Muscle layer of colon (tissue), 2 donors: ENCODE data around the gene CCDC171.
A peak's percentile ranks its signal among the peaks of the same experiment; 100 is the strongest.
"Not testable (repeated sequence)": the region's sequence is repeated elsewhere in the genome, so short reads cannot be mapped to it uniquely, and the experiment has no call there.

Experiments
- H3K27ac ChIP-seq: one replicate; pipeline ENCODE4 v1.7.0; 2013; ENCODE audit warnings: low read depth, mild to moderate bottlenecking, low read length, moderate library complexity
- H3K27me3 ChIP-seq, 2 donors: one replicate each; pipeline ENCODE4 v1.7.0; 2013; ENCODE audit warnings: low read length in 2 of 2, mild to moderate bottlenecking in 2 of 2; ENCODE audit not compliant: insufficient read depth in 2 of 2, control insufficient read depth in 1 of 2
- H3K36me3 ChIP-seq: one replicate; pipeline ENCODE4 v1.7.0; 2013; ENCODE audit warnings: mild to moderate bottlenecking, low read length; ENCODE audit not compliant: insufficient read depth
- H3K4me1 ChIP-seq: one replicate; pipeline ENCODE4 v1.7.0; 2013; ENCODE audit warnings: mild to moderate bottlenecking, low read length; ENCODE audit not compliant: insufficient read depth
- H3K4me3 ChIP-seq, 2 donors: one replicate each; pipeline ENCODE4 v1.7.0; 2013; ENCODE audit warnings: low read length in 2 of 2, low read depth in 1 of 2, mild to moderate bottlenecking in 1 of 2, moderate library complexity in 1 of 2
- H3K9ac ChIP-seq: one replicate; pipeline ENCODE4 v1.7.0; 2013; ENCODE audit warnings: low read length
- H3K9me3 ChIP-seq: one replicate; pipeline ENCODE4 v1.7.0; 2013; ENCODE audit warnings: mild to moderate bottlenecking, low read length
- donor health status: abdominal sarcoma.
- donor health status: Adenocarcinoma of cecum.

Gene CCDC171

DNA sequence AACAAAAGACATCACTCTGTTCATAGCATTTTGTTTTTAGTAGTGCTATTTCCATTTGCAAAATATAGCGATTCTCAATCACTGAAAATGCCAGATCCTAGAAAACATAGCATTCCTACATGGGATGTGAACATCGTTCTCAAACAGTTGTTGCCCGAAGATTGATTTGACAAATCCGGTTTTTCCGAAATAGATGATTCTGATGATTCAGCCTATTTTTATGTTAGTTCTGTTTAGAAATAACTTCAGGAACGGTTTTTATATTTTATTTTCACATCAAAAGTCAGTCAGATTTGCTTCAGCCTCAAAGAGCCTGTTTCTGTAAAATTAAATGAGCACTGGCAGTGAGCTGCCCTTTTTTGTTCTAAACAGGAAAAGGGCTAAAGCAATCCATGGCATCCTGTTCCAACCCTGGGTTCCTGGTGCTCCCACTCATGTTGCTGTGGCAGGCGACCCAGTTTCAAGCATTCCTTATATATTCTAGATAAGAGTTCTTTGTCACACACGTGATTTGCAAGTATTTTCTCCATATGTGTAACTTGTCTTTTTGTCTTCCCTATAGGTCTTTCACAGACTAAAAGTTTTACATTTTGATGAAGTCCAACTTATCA is 27.9 kb upstream of the CCDC171 start:
- Histone ChIP-seq H3K9me3 (no peaks in the 10 kb centered on the region), H3K36me3 (no peaks in the 10 kb centered on the region), H3K4me3 (no peak overlapping the region), H3K9ac (no peak overlapping the region), H3K4me1 (no peaks in the 10 kb centered on the region), H3K27me3 (no peaks in the 10 kb centered on the region), H3K27ac (no peak overlapping the region)

DNA sequence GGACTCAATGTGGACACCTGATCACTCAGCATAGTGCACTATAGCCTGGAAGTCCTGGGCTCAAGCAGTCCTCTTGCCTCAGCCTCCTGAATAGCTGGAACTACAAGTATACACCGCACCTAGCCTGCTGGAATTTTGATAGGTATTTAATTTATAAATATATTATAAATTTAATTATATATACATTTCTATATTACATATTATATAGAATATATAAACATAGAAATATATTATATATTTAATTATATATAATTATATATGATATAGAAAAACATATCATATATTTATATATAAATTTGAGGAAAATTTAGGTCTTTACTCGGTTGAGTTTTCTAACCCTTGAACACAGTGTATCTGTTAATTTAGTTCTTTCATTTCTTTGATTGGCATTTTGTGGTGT is 26.9 kb upstream of the CCDC171 start:
- Histone ChIP-seq H3K4me3 (no peak overlapping the region), H3K27me3 (no peaks in the 10 kb centered on the region), H3K4me1 (no peaks in the 10 kb centered on the region), H3K36me3 (no peaks in the 10 kb centered on the region), H3K9ac (no peak overlapping the region), H3K27ac (no peak overlapping the region), H3K9me3 (no peaks in the 10 kb centered on the region)

- H3K36me3 ChIP-seq, H3K4me1 ChIP-seq, H3K4me3 ChIP-seq, H3K27ac ChIP-seq, H3K9ac ChIP-seq, H3K9me3 ChIP-seq, H3K27me3 ChIP-seq: not testable (repeated sequence)
These were observed 25.8 kb upstream of the CCDC171 start for GRCh38 chr9:15527035-15527434.

DNA sequence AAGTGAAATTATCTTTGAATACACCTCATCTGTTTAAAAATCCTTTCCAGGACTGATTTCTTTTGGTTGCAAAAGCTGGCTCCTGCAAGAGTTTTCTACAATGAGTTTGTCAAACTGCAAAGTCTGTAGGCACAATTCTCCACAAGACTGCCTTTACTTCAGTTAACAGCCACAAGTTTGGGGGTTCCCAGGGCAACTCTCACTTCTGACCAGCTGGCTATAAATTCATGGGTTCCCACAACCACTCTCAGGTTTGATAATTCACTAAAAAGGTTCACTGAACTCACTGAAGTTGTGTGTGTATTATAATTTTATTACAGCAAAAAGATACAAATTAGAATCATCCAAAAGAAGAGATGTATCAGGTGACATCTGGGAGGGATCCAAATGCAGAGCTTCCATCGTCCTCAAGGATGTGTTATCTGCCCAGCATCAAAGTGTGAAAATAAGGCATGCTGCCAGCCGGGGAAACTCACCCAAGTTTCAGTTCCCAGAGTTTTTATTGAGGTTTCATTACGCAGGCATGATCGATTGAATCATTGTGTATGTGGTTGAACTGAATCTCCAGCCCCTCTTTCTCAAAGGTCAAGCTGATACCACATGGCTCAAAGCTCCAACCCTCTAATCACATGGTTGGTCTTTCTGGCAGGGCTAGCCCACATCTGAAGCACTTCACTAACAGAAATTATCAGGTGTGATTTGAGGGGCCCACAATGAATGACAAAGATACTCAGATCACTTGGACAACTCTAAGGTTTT is 23.1 kb upstream of the CCDC171 start:
- Histone ChIP-seq H3K27ac (no peak overlapping the region), H3K4me1 (no peaks in the 10 kb centered on the region), H3K36me3 (no peaks in the 10 kb centered on the region), H3K27me3 (no peaks in the 10 kb centered on the region), H3K9ac (no peak overlapping the region), H3K4me3 (no peak overlapping the region), H3K9me3 (no peaks in the 10 kb centered on the region)

DNA sequence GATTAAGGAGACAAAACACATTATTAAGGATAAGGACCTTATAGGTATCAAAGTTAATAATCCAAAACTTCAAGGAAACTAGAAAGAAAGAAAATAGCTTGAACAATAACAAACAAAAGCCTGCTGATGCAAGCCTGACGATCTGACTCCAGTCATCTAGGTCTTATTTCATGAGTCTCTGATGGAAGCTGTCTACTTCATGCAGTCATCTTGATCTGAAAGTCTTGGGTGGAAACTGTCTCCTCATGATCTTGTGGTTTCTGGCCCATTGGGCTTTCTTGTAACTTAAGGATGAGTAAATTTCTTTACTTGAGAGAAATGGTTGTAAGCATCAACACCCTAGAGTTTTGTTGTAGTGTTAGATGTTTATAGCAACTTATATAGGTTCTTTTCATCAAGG is 21.5 kb upstream of the CCDC171 start:
- H3K9ac ChIP-seq = no peak overlapping the region

GRCh38 chr9:15541872-15542271 is 11.0 kb upstream of the CCDC171 start:
- Histone ChIP-seq H3K9me3 (no peaks in the 10 kb centered on the region), H3K27ac (no peak overlapping the region), H3K27me3 (no peaks in the 10 kb centered on the region), H3K36me3 (no peaks in the 10 kb centered on the region), H3K4me1 (no peaks in the 10 kb centered on the region), H3K9ac (no peak overlapping the region), H3K4me3 (no peak overlapping the region)

More for the DNA sequence above, 21.5 kb upstream of the CCDC171 start:
- H3K4me3 ChIP-seq = no peak overlapping the region
- no peaks in the 10 kb centered on the region for H3K4me1 ChIP-seq
- no peak overlapping the region for H3K27ac ChIP-seq
- H3K36me3 ChIP-seq = no peaks in the 10 kb centered on the region
- H3K9me3 ChIP-seq = no peaks in the 10 kb centered on the region
- H3K27me3 ChIP-seq = no peaks in the 10 kb centered on the region

- H3K36me3 ChIP-seq = no peaks in the 10 kb centered on the region
These were observed 10.2 kb upstream of the CCDC171 start for GRCh38 chr9:15542624-15543023.

GRCh38 chr9:15543047-15543813 is 9.6 kb upstream of the CCDC171 start:
- H3K4me3 ChIP-seq = no peak overlapping the region
- H3K9me3 ChIP-seq = no peaks in the 10 kb centered on the region
- H3K9ac ChIP-seq = no peak overlapping the region
- H3K36me3 ChIP-seq = no peaks in the 10 kb centered on the region
- H3K27me3 ChIP-seq = no peaks in the 10 kb centered on the region
- H3K4me1 ChIP-seq = no peaks in the 10 kb centered on the region
- H3K27ac ChIP-seq = no peak overlapping the region

More at GRCh38 chr9:15542624-15543023, 10.2 kb upstream of the CCDC171 start:
- Histone ChIP-seq H3K27me3 (no peaks in the 10 kb centered on the region), H3K9me3 (no peaks in the 10 kb centered on the region), H3K27ac (no peak overlapping the region), H3K9ac (no peak overlapping the region), H3K4me1 (no peaks in the 10 kb centered on the region), H3K4me3 (no peak overlapping the region)

DNA sequence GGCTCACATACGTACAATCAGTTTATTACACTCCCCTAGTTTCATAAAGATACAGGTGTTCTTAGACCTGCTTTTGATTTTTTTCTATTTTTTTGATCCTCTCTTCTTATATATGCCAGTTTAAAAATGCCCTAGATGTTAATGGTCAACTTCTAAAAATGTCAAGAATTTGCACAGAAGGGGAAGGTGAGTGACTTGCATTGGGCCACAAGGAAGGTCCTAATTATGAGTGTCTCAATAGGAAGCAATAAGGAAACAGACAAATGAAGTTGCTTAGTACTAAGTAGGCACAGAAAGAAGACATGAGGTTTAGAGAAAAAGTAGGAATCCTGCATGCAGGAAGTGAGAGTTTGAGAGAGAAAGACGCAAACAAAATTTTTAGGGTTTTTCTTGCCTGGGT is 3.2 kb upstream of the CCDC171 start:
- Histone ChIP-seq H3K36me3 (no peaks in the 10 kb centered on the region), H3K9ac (no peak overlapping the region), H3K4me1 (peaks cover 11% of the 10 kb centered on the region), H3K27ac (no peak overlapping the region), H3K9me3 (no peaks in the 10 kb centered on the region), H3K27me3 (no peaks in the 10 kb centered on the region), H3K4me3 (no peak overlapping the region)

DNA sequence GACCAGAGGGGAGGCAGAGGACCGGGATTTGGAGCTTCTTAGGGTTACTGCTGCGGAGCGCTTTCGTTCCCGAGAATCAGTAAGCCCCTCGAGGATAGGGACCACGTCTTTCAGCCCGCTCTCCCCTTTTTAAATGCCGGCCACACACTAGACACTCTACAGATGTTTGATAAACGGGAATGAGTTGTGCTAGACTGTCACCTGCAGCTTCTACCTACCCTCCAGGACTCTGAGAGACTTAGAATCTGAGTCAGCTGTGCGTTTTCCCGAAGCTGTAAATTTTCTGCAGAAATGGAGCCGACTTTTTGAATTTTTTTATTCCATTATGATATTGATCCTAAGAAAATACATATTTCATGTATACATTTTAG is 670 bp downstream of the CCDC171 start:
- no peaks in the 10 kb centered on the region for H3K27me3 ChIP-seq
- no peaks in the 10 kb centered on the region for H3K9me3 ChIP-seq
- H3K4me3 ChIP-seq = peak overlapping the region; percentile 85 to 91
- peak overlapping the region; percentile 39 for H3K9ac ChIP-seq
- peaks cover 11% of the 10 kb centered on the region for H3K4me1 ChIP-seq
- peak overlapping the region; percentile 98 for H3K27ac ChIP-seq
- H3K36me3 ChIP-seq = no peaks in the 10 kb centered on the region

GRCh38 chr9:15570769-15571168 is 17.9 kb downstream of the CCDC171 start:
- H3K9ac ChIP-seq = no peak overlapping the region
- H3K27me3 ChIP-seq = no peaks in the 10 kb centered on the region
- no peak overlapping the region for H3K4me3 ChIP-seq
- H3K27ac ChIP-seq = no peak overlapping the region
- no peaks in the 10 kb centered on the region for H3K36me3 ChIP-seq
- H3K4me1 ChIP-seq = no peaks in the 10 kb centered on the region
- no peaks in the 10 kb centered on the region for H3K9me3 ChIP-seq
